ENCODE measurements around the gene B4GALT2. TPM values are rescaled to one million over a fixed set of nuclear protein-coding genes. Genes with fewer than 3 reads are reported as not detected.

Gene B4GALT2
- total and polyA plus RNA-seq, 2 of the 8 experiments (the other 6 are each of a cell fraction or from before 2014, with no cell fraction given), result 56.5 to 121 TPM

Other genes starting within 250 kb of the B4GALT2 start
- 22.7 and 23.3 TPM in 2 replicates for gene ARTN, start 45.4 kb upstream of the B4GALT2 start, total RNA-seq (2021; fragmentation: NEBNext Ultra II Directional; extraction: Animal tissue kit (Norgen Biotek cat#: 25700))
- 13.5 and 17.4 TPM in 2 replicates for gene ARTN, start 45.4 kb upstream of the B4GALT2 start, polyA plus RNA-seq (2011; rRNA removed)
- 20.7 and 23.0 TPM in 2 replicates for gene IPO13, start 32.3 kb upstream of the B4GALT2 start, total RNA-seq (2021; fragmentation: NEBNext Ultra II Directional; extraction: Animal tissue kit (Norgen Biotek cat#: 25700))
- gene IPO13, start 32.3 kb upstream of the B4GALT2 start, polyA plus RNA-seq (2011; rRNA removed), result 27.0 and 29.4 TPM in 2 replicates
- 64.9 and 65.3 TPM in 2 replicates for gene DPH2, start 9.2 kb upstream of the B4GALT2 start, total RNA-seq (2021; fragmentation: NEBNext Ultra II Directional; extraction: Animal tissue kit (Norgen Biotek cat#: 25700))
- gene DPH2, start 9.2 kb upstream of the B4GALT2 start, polyA plus RNA-seq (2011; rRNA removed), result 92.1 and 163 TPM in 2 replicates
- gene ATP6V0B, start 4.2 kb upstream of the B4GALT2 start, total RNA-seq (2021; fragmentation: NEBNext Ultra II Directional; extraction: Animal tissue kit (Norgen Biotek cat#: 25700)), result 105 and 106 TPM in 2 replicates
- gene ATP6V0B, start 4.2 kb upstream of the B4GALT2 start, polyA plus RNA-seq (2011; rRNA removed), result 302 and 308 TPM in 2 replicates
- 10.5 and 11.2 TPM in 2 replicates for gene CCDC24, start 12.4 kb downstream of the B4GALT2 start, total RNA-seq (2021; fragmentation: NEBNext Ultra II Directional; extraction: Animal tissue kit (Norgen Biotek cat#: 25700))
- 11.4 and 19.7 TPM in 2 replicates for gene CCDC24, start 12.4 kb downstream of the B4GALT2 start, polyA plus RNA-seq (2011; rRNA removed)
- 24.1 and 24.2 TPM in 2 replicates for gene SLC6A9, start 52.3 kb downstream of the B4GALT2 start, total RNA-seq (2021; fragmentation: NEBNext Ultra II Directional; extraction: Animal tissue kit (Norgen Biotek cat#: 25700))
- gene SLC6A9, start 52.3 kb downstream of the B4GALT2 start, polyA plus RNA-seq (2011; rRNA removed), result 20.2 and 34.5 TPM in 2 replicates
- not detected in 2 replicates for gene KLF17, start 139.6 kb downstream of the B4GALT2 start, total RNA-seq (2021; fragmentation: NEBNext Ultra II Directional; extraction: Animal tissue kit (Norgen Biotek cat#: 25700))
- gene KLF17, start 139.6 kb downstream of the B4GALT2 start, polyA plus RNA-seq (2011; rRNA removed), result not detected in 2 replicates
- 0.09 TPM in 1 of 2 replicates, not detected in the other for gene KLF18, start 162.4 kb downstream of the B4GALT2 start, total RNA-seq (2021; fragmentation: NEBNext Ultra II Directional; extraction: Animal tissue kit (Norgen Biotek cat#: 25700))
- gene KLF18, start 162.4 kb downstream of the B4GALT2 start, polyA plus RNA-seq (2011; rRNA removed), result 0.15 and 0.19 TPM in 2 replicates
- 36.4 and 37.6 TPM in 2 replicates for gene DMAP1, start 234.3 kb downstream of the B4GALT2 start, total RNA-seq (2021; fragmentation: NEBNext Ultra II Directional; extraction: Animal tissue kit (Norgen Biotek cat#: 25700))
- 42.4 and 61.1 TPM in 2 replicates for gene DMAP1, start 234.3 kb downstream of the B4GALT2 start, polyA plus RNA-seq (2011; rRNA removed)

Data from H1 (cell line).